Activated T-cell treated with anti-CD3 and anti-CD28 coated beads for 48 hours (primary cell): ENCODE results near the gene QRICH2.
"Not testable (repeated sequence)": the region's sequence is repeated elsewhere in the genome, so short reads cannot be mapped to it uniquely, and the experiment has no call there.

Experiments used
- DNase-seq: peaks from one replicate; pipeline ENCODE4 v3.0.0-alpha.2; 2020; ENCODE audit warnings: low read depth

The QRICH2 gene

DNA sequence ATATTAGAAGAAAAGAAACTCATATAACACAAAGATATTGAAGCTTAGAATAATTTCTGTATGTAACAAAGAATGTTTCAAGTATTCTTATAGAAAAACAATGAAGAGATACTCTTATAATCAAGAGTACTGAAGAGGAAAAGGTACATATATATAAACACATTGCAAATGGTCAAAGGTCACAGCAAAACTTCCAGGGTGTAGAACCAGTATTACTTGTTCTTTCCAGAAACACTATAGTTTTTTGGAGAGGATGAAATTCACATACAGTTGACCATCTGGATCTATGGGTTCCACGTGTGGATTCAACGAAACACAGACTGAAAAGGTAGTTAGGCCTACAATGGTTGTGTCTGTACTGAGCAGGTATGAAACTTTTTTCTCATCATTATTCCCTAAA is 23.0 kb upstream of the QRICH2 start:
- DNase-seq, result no peak

DNA sequence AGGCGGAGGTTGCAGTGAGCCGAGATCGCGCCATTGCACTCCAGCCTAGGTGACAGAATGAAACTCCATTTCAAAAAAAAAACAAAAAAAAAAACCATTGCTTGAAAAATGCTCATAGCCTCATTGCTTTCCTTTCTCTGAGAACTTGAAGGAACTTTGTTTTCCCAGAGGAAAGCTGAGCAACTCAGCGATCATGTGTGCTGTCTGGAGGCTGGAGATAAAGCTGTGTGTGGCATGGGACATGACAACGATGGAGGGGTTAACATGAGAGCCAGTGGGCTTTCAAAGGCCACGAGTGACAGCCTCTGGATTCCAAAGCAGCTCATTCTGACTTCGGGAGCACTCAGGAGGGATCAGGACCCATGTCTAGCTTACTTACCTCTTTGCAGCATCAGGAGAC is 21.6 kb upstream of the QRICH2 start:
- DNase-seq, result no peak

DNA sequence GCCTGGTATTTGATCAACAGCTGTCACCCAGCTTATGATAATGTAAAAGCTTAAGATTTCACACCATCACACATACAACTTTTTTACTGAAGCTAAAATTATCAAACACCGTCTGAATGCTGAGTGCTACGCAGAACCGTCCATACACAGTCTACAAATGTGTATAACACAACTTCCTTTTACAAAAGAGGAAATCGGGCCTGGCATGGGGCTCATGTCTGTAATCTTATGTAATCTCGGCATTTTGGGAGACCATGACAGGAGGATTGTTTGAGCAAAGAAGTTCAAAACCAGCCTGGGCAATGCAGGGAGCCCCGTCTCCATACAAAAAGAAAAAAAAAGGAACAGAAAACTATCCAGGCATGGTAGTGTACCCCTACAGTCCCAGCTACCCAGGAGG is 19.6 kb upstream of the QRICH2 start:
- DNase-seq, result no peak

DNA sequence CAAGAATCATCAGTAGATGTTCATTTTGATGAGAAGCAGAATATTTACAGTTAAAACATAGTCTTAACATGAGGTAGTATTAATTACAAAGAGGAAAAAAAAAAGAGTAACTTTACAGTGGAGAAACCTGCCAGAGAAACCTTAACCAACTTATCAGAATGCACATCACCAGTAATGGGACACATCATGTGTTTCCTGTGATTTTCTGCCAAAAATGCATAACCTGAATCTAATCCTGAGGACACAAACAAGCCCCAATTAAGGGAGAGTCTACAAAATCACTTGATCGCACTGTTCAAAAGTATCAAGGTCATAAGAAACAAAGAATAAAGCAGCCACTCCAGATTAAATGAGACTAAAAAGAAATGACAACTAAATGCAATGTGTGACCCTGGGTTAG is 18.2 kb upstream of the QRICH2 start:
- no peak for DNase-seq

DNA sequence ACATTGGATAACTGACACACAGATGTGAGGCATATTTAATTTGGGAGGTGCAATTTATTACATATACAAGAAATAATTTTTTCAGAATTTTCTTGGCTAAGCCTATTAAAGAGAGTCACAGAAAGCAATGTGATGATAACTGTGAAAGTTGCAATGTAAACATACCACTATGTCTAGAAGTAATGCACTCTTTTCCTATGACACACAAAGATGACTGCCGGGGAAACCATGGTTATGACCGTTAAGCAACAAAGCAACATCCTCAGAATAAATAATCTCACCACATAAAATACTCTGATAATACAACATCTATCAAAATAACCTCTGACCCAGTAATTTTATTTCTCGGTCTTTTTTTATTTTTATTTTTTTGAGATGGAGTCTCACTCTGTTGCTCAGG is 10.5 kb upstream of the QRICH2 start:
- no peak for DNase-seq

DNA sequence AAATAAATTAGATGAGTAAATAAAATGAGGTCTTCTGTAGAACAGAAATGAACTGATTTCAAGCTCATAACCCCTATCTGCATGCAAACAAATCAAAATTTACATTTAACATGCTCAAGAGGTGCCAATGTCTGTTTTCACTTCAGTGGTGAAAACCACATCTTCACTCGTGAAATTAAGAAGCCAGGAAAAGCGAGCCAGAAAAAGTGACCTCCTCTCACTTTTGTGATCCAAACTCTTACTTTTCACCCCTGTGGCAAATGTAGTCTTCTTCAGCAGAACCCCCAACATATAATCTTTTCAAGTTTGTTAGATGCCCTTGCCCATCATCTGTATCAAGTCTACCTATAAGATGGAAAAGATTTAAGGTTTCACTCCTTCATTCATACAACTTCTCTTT is 9.5 kb upstream of the QRICH2 start:
- DNase-seq, result no peak

DNA sequence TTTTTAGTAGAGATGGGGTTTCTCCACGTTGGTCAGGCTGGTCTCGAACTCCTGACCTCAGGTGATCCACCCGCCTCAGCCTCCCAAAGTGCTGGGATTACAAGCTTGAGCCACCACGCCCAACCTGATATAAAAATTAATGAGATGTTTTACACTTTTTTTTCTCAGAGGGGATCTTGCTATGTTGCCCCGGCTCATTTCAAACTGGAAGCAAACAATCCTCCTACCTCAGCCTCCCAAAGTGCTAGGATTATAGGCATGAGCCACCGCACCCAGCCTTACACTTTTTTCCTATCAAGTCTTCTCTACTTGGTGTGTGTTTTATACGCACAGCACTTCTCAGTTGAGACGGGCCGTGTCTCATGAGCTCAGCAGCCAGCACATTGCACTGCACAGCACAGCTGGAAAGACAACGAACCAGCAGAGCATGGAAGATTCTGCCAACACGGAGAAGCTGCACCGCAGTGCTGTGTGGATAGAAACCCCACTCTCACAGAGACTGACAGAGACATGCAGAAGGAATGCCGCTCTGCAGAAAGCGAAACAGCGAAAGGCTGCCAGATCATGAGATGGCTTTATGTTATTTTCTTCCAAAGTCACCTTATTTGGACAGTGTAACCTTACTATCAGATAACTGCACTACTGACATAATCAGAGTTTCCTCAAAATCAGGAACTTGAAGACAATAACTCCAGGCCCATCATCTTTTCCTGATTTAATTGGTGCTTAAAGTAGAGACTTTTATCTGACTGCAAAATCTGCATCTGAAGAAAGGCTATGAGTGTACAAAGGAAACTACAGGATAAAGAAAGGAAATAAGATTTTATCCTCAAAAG is 6.5 kb upstream of the QRICH2 start:
- DNase-seq, result no peak

DNA sequence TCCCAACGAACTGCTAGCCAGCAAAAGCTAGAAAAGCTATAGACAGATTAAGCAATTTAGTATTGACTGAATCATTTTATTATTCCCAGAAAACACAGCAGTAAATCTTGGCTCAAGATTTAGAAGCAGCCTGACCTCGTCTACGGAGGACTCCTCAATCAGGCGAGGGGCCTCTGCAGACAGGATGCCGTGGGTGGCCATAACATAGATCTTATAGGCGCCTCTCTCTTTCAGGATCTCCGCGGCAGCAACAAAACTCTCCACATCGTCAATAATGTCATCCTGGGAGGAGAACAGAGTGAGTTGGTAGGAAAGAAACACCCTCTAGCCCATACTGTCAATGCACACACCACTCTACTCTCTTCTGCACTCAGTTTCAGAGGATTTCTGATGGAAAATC is 4.7 kb upstream of the QRICH2 start:
- no peak for DNase-seq

DNA sequence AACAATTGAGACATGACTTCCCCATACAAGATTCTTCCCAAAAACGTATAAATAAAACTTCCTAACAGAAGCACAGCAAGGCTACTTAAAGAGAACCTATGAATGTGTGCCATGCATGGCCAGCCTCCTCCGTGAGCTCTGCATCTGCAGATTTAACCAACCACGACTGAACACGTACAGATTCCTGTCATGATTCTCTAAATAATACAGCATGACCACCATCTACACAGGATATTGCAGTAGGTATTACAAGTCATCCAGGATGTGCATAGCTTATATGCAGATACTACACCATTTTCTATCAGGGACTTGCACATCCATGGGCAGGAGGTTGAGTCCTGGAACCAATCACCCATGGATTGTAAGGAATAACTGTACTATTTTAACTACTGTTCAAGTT is 1.4 kb upstream of the QRICH2 start:
- no peak for DNase-seq

DNA sequence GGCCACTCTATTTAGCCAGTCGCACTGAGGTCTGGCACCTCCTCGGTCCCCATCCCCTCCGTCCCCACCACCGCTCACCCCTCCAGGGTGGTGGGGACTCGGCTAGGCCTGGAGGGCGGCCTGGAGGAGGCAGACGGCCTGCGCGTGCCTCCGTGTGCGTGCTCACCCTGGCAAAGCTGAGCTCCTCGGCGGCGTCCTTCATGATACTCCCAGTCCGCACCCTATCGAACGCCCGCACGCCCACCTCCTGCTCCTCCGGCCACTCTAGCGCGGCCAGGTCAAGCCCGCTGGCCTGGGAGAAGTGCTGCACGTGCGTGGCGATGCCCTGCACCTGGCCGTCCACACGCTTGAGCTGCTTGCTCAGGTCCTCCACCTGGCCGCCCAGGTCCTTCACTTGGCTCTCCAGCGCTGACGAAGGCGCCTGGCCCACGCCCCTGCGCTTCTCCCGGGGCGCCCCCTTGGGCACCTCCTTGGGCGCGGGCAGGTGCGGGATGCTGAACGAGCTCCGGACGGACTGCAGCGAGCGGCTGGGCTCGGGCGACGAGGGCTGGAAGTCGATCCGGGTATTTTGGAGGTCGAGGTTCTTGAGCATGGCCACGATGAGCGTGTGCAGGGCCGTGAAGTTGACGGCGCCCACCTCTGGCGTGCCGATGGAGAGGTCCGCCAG is 644 bp downstream of the QRICH2 start:
- DNase-seq, result no peak

DNA sequence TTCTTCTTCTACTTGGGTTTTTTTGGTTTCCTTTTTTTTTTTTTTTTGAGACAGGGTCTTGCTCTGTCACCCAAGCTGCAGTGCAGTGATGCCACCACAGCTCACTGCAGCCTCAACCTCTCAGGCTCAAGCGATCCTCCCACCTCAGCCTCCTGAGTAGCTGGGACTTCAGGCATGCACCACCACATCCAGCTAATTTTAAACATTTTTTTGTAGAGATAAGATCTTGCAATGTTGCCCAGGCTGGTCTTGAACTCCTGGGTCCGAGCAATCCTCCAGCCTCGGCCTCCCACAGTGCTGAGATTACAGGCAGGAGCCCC is 3.0 kb downstream of the QRICH2 start:
- not testable (repeated sequence) for DNase-seq

DNA sequence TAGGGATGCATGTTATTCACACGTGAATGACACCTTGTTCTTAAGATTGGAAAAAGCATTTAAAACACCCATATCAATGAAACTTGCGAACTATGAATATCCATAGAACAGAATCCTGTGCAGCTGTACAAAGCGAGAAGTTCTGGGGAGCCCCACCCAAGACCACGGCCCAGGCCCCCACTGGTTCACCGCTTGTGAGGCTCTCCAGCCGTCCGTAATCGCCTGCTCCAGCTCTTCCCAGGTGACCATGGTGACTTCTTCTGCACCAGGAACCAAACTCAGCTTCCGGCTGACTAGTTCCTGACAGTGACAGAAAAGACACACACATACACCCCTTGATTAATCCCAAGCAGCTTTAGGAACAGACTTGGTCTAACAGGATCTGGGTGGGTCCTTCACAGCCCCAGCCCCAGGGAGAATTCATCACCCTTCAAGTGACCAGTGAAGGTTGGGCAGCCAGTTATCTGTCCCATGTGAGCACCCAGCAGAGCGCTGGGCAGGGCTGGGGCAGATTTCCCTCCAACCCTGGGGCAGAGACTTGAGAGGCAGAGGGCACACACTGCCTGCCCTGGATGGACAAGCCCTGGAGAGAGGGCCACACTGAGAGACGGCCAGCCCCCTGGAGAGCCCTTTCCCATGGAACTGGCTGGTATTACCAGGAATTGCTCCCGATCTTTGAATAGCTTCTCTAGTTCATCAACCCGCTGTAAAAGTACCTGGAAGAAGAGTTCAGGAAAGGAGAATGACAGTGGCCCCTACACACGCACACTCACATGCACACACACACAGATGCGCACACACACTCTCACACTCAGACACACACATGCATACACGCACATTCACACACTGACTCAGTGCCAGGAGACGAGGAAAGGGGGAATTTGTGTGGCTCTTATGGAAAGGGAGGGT is 3.6 kb downstream of the QRICH2 start:
- DNase-seq, result no peak

DNA sequence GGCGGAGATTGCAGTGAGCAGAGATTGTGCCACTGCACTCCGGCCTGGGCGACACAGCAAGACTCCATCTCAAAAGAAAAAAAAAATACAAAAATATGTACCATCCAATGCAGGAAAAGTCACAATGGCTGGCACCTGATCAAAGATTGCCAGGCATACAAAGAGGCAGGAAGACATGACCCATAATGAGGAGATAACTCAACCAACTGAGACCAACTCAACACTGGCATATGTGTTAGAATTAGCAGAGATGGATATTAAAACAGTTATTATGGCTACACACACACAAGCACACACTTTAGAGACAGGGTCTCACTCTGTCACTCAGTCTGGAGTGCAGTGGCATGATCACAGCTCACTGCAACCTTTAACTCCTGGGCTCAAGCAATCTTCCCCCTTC is 10.6 kb downstream of the QRICH2 start:
- DNase-seq, result no peak

DNA sequence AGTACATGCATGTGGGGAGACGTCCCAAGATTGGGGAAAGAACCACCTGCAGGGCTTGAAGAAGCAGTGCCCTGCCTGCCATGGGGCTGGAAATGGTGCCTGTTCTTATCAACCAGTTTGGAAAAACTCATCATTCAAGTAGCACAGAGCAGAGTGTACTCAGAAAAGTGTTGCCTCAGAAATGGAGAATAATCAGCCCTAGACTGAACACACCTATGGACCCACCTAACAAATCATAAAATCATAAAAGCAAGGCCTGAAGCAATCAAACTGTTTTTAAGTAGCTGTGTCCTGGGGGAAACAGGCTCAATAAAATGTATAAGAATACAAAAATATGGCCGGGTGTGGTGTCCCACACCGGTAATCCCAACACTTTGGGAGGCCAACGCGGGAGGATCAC is 11.2 kb downstream of the QRICH2 start:
- no peak for DNase-seq

DNA sequence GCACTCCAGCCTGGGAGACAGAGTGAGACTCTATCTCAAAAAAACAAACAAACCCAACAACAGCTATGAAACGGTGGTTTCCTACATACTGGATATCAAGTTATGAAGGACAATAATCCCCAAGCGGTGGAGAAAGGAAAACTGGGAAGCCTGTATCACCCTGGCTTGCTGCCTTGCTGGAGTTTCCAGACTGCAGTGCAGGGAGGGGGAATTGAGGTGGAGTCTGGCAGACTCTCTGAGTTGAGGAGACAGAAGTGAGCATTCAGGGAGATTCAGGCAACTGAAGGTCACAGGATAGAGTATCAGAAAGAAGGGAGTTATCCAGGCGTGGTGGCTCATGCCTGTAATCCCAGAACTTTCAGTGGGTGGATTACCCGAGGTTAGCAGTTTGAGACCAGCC is 11.9 kb downstream of the QRICH2 start:
- no peak for DNase-seq

DNA sequence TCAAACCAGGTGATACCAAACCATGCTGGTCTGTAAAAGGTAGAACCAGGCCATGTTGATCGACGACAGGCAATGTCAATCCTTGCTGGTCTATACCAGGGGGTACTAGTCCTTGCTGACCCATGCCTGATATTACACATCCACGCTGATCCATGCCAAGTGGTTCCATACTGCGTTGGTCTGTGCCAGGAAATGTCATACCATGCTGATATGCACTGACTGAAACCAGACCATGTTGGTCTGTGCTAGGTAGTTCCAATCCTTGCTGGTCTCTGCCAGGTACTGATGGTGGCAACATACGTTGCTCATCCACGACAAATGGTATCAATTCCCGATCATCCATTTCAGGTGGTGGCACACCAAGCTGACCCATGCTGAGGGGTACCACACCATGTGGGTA is 15.0 kb downstream of the QRICH2 start:
- no peak for DNase-seq

DNA sequence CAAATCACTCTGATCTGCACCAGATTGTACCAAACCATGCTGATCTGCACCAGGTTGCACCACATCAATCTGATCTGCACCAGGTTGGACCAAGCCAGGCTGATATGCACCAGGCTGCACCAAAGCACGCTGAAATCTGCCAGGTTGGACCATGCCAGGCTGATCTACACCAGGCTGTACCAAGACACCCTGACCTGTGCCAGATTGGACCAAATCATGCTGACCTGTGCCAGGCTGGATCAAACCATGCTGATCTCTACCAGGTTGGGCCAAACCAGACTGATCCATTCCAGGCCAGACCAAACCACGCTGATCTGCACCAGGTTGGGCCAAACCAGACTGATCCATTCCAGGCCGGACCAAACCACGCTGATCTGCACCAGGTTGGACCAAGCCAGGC is 15.5 kb downstream of the QRICH2 start:
- DNase-seq, result no peak

DNA sequence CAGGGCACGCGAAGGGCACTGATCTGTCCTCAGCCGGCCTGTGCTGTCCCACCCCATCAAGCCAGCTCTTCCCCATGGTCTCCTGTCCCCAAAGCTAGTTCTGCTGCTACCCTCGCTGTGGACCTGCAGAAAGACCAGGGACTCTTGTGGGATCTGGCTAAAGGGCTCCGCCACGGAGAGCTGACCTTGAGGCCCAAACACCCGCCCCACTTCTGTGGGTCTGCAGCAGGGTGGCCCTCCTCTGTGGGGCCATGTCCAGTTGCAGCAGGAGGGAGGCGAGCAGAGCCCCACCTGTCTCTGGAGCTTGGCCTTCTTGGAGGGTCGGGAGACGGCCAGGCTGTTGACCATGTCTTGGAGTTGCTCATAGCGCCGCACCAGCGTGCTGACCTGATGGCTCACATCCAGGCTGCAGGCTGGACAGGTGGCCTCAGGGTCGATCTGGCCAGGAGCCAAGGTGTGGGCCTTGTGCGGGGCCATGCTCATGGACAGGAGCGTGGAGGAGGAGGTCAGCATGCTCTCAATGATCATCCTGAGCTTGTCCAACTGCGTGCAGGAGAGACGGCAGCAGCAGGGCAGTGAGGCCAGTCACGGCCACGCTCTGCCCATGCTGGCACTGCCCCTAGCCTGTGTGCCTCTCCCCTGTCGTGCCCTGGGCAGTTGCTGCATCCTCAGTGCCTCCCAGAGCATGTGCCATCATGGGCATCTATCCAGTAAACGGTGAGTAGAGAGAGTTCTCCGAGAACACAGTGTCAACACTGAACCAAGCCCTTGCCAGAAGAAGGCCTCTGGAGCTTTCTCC is 26.3 kb downstream of the QRICH2 start:
- no peak for DNase-seq

DNA sequence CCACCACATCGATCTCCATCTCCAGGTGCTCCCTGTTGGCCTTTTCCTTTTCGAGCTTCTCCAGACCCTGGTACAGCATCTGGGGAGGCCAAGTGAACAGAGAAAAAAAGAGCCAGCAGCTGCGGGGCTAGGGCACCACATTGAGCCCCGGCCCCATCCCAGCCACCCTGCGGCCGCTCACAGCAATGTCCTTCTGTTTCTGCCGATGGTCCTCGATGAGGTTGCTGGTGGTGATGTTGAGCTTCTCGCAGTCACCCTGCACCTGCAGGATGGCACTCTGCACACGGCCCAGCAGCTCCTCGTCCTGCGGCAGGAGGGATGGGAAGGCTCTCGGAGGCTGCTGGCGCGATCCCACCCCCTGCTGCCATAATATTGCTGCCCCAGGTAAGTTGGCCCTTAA is 27.4 kb downstream of the QRICH2 start:
- DNase-seq, result no peak

DNA sequence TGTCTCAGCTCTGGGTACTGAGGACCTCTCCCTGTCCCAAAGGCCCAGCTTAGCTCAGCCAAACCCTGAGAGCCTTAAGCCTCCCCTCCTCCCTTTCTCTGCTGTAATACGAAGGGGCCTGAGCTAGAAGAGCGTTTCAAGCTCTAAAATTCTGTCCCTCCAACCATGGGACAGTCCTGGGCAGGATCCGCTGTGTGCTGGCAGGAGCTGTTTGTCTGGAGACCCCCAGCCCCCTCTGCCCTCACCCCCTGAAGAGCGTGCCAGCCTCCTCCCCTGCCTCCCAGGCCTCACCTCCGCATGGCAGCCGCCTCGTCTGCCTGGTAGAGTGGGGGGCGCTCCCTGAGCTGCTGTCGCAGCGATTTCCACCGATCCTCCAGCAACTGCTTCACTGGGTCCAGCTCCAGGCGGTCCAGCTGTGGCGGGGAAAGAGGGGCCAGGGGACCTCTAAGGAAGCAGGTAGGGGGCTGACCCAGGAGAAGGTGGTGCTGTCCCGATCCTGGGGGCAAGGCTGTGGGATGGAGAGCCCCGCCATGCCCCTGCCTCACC is 28.3 kb downstream of the QRICH2 start:
- DNase-seq, result no peak

DNA sequence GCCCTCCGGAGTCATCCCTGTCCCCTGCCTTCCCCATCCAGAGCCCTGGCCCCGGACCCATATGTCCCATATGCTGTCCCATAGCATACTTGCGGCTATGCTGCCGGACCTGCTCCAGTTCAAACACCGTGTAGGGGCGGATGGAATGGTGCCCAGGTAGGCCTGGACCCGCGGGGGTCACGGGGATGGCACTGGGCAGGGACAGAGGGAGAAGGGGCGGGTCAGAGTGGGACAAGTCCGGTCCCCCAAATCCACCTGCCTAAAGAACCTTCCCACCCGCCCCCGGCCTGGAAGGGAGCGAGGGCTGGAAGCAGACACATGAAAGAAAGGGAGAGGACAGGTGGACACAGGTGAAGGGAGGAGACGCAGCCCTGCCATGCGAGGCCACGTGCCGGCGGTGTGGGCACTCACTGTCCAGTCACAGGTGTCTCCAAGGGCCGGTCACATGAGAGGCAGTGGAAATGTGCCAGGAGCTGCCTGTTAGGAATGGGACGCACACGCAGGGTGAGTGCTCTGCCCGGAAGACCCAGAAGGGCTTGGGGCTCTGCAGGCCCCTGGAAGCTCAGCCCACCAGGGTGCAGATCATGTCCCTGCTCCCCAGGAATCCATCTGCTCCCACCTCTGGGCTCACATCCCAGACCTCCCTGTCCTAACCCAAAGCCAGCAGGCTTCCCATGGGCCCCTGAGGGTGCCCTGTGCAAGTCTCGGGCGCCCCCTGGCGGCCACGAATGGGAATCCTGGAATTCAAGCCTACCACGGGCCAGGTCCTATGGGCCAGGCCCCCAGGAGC is 28.9 kb downstream of the QRICH2 start:
- DNase-seq, result peak; percentile 82
